OCI-LY3 (cell line): ENCODE results near the gene TM4SF5.

ENCODE experiments used
- H2AFZ ChIP-seq: fragments of 200-600, 300-600 bp; shearing (Covaris generic); 2 replicates; pipeline ENCODE4 v1.6.0; 2014; ENCODE audit warnings: antibody characterized with exemption, low read depth, low read length
- H3K27ac ChIP-seq: fragments of 200-600, 300-600 bp; sonication (generic); 2 replicates; pipeline ENCODE4 v1.5.1; 2014; ENCODE audit warnings: mild to moderate bottlenecking, low read length, moderate library complexity, mixed read lengths
- H3K27me3 ChIP-seq: fragments of 200-600, 300-600 bp; sonication (generic); 2 replicates; pipeline ENCODE4 v1.6.1; 2014; ENCODE audit warnings: low read depth, low read length, mixed read lengths
- H3K36me3 ChIP-seq: fragments of 200-600, 300-600 bp; sonication (generic); replicated peaks from 2 replicates; pipeline ENCODE3; 2014; ENCODE audit warnings: low read depth, low read length, mixed read lengths
- H3K4me1 ChIP-seq: fragments of 300-600, 200-600 bp; sonication (generic); 2 replicates; pipeline ENCODE4 v1.6.1; 2014; ENCODE audit warnings: low read length, mixed read lengths
- H3K4me2 ChIP-seq: fragments of 200-600, 300-600 bp; sonication (generic); 2 replicates; pipeline ENCODE4 v1.6.1; 2014; ENCODE audit warnings: low read length, mixed read lengths
- H3K4me3 ChIP-seq: fragments of 300-600, 200-600 bp; sonication (generic); 2 replicates; pipeline ENCODE4 v1.5.1; 2014; ENCODE audit warnings: antibody characterized with exemption, mild to moderate bottlenecking, low read length, moderate library complexity
- H3K79me2 ChIP-seq: fragments of 300-600, 200-600 bp; shearing (Covaris generic); 2 replicates; pipeline ENCODE4 v1.6.1; 2014; ENCODE audit warnings: mild to moderate bottlenecking, low read length, mixed read lengths
- H3K9ac ChIP-seq: fragments of 300-600, 200-600 bp; shearing (Covaris generic); 2 replicates; pipeline ENCODE4 v1.6.0; 2014; ENCODE audit warnings: mild to moderate bottlenecking, low read length, moderate library complexity
- H3K9me3 ChIP-seq: fragments of 200-600, 300-600 bp; shearing (Covaris generic); 2 replicates; pipeline ENCODE4 v1.6.1; 2014; ENCODE audit warnings: low read length, mixed read lengths; ENCODE audit not compliant: insufficient read depth
- H4K20me1 ChIP-seq: fragments of 200-600, 300-600 bp; sonication (generic); 2 replicates; pipeline ENCODE4 v1.6.1; 2016; ENCODE audit warnings: low read length, mixed read lengths; ENCODE audit not compliant: insufficient read depth
- CTCF ChIP-seq: fragments of 200-600, 300-600 bp; sonication (generic); IDR thresholded peaks from 2 replicates; pipeline ENCODE4 v1.5.1; 2014; ENCODE audit warnings: antibody characterized with exemption, low read length, low read depth
- EZH2phosphoT487 ChIP-seq: fragments of 200-600 bp; shearing (Covaris generic); IDR thresholded peaks from 2 replicates; pipeline ENCODE4 v1.6.1; 2018; ENCODE audit warnings: antibody characterized with exemption, mixed run types, low read depth

TM4SF5 gene

GRCh38 chr17:4807605-4808377, 36.1 kb downstream of the TM4SF5 start:
- TF ChIP-seq CTCF (no peak), EZH2phosphoT487 (no peak)
- peak overlapping the region; percentile 81 for H3K9ac ChIP-seq
- H3K27me3 ChIP-seq, result no peaks in the 10 kb centered on the region
- no peak overlapping the region for H2AFZ ChIP-seq
- no peak overlapping the region for H3K27ac ChIP-seq
- no peaks in the 10 kb centered on the region for H3K36me3 ChIP-seq
- no peaks in the 10 kb centered on the region for H3K9me3 ChIP-seq
- no peaks in the 10 kb centered on the region for H3K79me2 ChIP-seq
- H3K4me1 ChIP-seq, result peaks cover 9% of the 10 kb centered on the region
- no peaks in the 10 kb centered on the region for H4K20me1 ChIP-seq
- peak overlapping the region; percentile 68 for H3K4me2 ChIP-seq
- peak overlapping the region; percentile 94 for H3K4me3 ChIP-seq

- peaks cover 9% of the 10 kb centered on the region for H3K4me1 ChIP-seq
- no peak overlapping the region for H3K9ac ChIP-seq
- H3K4me2 ChIP-seq, result no peak overlapping the region; the same call in 1 of the 2 replicates
- H3K4me3 ChIP-seq, result no peak overlapping the region
- no peak overlapping the region for H3K27ac ChIP-seq
- no peak for TF ChIP-seq CTCF
- TF ChIP-seq EZH2phosphoT487, result no peak
- H2AFZ ChIP-seq, result no peak overlapping the region
- no peaks in the 10 kb centered on the region for H3K27me3 ChIP-seq
- H3K79me2 ChIP-seq, result no peaks in the 10 kb centered on the region
- H3K36me3 ChIP-seq, result no peaks in the 10 kb centered on the region
- no peaks in the 10 kb centered on the region for H4K20me1 ChIP-seq
- H3K9me3 ChIP-seq, result no peaks in the 10 kb centered on the region
These were observed 36.7 kb downstream of the TM4SF5 start for GRCh38 chr17:4808378-4808767.

- Histone ChIP-seq H3K4me2 (no peak overlapping the region), H3K9ac (no peak overlapping the region), H3K27me3 (no peaks in the 10 kb centered on the region), H3K9me3 (no peaks in the 10 kb centered on the region), H4K20me1 (no peaks in the 10 kb centered on the region), H3K79me2 (no peaks in the 10 kb centered on the region), H2AFZ (no peak overlapping the region), H3K4me3 (no peak overlapping the region), H3K36me3 (no peaks in the 10 kb centered on the region), H3K4me1 (peaks cover 9% of the 10 kb centered on the region), H3K27ac (no peak overlapping the region)
- no peak for TF ChIP-seq EZH2phosphoT487
- TF ChIP-seq CTCF, result no peak
These were observed 39.1 kb downstream of the TM4SF5 start for GRCh38 chr17:4810696-4811290.

- no peak overlapping the region for H3K4me3 ChIP-seq
- no peaks in the 10 kb centered on the region for H3K79me2 ChIP-seq
- H3K9ac ChIP-seq, result no peak overlapping the region
- no peaks in the 10 kb centered on the region for H3K27me3 ChIP-seq
- no peak overlapping the region for H3K27ac ChIP-seq
- TF ChIP-seq CTCF (no peak), EZH2phosphoT487 (no peak)
- H4K20me1 ChIP-seq, result no peaks in the 10 kb centered on the region
- H3K9me3 ChIP-seq, result no peaks in the 10 kb centered on the region
- no peak overlapping the region for H2AFZ ChIP-seq
- no peaks in the 10 kb centered on the region for H3K36me3 ChIP-seq
- peaks cover 5% of the 10 kb centered on the region for H3K4me1 ChIP-seq
- H3K4me2 ChIP-seq, result no peak overlapping the region
These were observed 39.8 kb downstream of the TM4SF5 start for GRCh38 chr17:4811471-4811870.
